T-helper 1 cell treated with Interleukin-12 subunit alpha and Interleukin-12 subunit beta and Interleukin-4 antibody, amounts not matched to agents 30 μg/mL and 1 μg/mL, for 36 hours (primary cell): ENCODE results near the gene PRSS27.
"Not testable (repeated sequence)": the region's sequence is repeated elsewhere in the genome, so short reads cannot be mapped to it uniquely, and the experiment has no call there.

ENCODE experiments used
- H3K27ac Mint-ChIP-seq: one replicate; pipeline ENCODE4 v1.8.0; 2021; ENCODE audit warnings: mild to moderate bottlenecking, mixed read lengths
- H3K27me3 Mint-ChIP-seq: one replicate; pipeline ENCODE4 v1.8.0; 2021; ENCODE audit warnings: low read depth, mixed read lengths
- H3K36me3 Mint-ChIP-seq: one replicate; pipeline ENCODE4 v1.8.0; 2021; ENCODE audit warnings: low read depth, mixed read lengths
- H3K4me1 Mint-ChIP-seq: one replicate; pipeline ENCODE4 v1.8.0; 2021; ENCODE audit warnings: low read depth, mixed read lengths
- H3K4me3 Mint-ChIP-seq: one replicate; pipeline ENCODE4 v1.8.0; 2021; ENCODE audit warnings: mild to moderate bottlenecking, moderate library complexity, mixed read lengths
- H3K9me3 Mint-ChIP-seq: one replicate; pipeline ENCODE4 v1.8.0; 2021; ENCODE audit warnings: mixed read lengths

The PRSS27 gene

GRCh38 chr16:2690852-2691251 lies 29.2 kb downstream of the PRSS27 start:
- peaks cover 14% of the 10 kb centered on the region for H3K4me1 Mint-ChIP-seq
- H3K4me3 Mint-ChIP-seq, result no peak overlapping the region
- no peak overlapping the region for H3K27ac Mint-ChIP-seq
- H3K9me3 Mint-ChIP-seq, result no peaks in the 10 kb centered on the region
- H3K27me3 Mint-ChIP-seq, result no peaks in the 10 kb centered on the region
- H3K36me3 Mint-ChIP-seq, result no peaks in the 10 kb centered on the region

GRCh38 chr16:2689968-2690801 lies 29.8 kb downstream of the PRSS27 start:
- Mint-ChIP-seq H3K9me3 (no peaks in the 10 kb centered on the region), H3K4me1 (peaks cover 16% of the 10 kb centered on the region), H3K27me3 (no peaks in the 10 kb centered on the region), H3K27ac (no peak overlapping the region), H3K4me3 (no peak overlapping the region), H3K36me3 (no peaks in the 10 kb centered on the region)

GRCh38 chr16:2689422-2689821 lies 30.6 kb downstream of the PRSS27 start:
- not testable (repeated sequence) for H3K9me3 Mint-ChIP-seq, H3K4me3 Mint-ChIP-seq, H3K27ac Mint-ChIP-seq, H3K27me3 Mint-ChIP-seq, H3K36me3 Mint-ChIP-seq
- H3K4me1 Mint-ChIP-seq, result peaks cover 18% of the 10 kb centered on the region

GRCh38 chr16:2687531-2688308 lies 32.3 kb downstream of the PRSS27 start:
- Mint-ChIP-seq H3K27ac (peak overlapping the region; percentile 89), H3K9me3 (no peaks in the 10 kb centered on the region), H3K4me3 (peak overlapping the region; percentile 67), H3K36me3 (no peaks in the 10 kb centered on the region), H3K27me3 (no peaks in the 10 kb centered on the region), H3K4me1 (peaks cover 21% of the 10 kb centered on the region)

GRCh38 chr16:2686912-2687507 lies 33.0 kb downstream of the PRSS27 start:
- Mint-ChIP-seq H3K9me3 (no peaks in the 10 kb centered on the region), H3K36me3 (peaks cover 3% of the 10 kb centered on the region), H3K27ac (peak overlapping the region; percentile 89), H3K4me3 (peak overlapping the region; percentile 67), H3K4me1 (peaks cover 24% of the 10 kb centered on the region), H3K27me3 (no peaks in the 10 kb centered on the region)

- not testable (repeated sequence) for H3K9me3 Mint-ChIP-seq, H3K27me3 Mint-ChIP-seq, H3K36me3 Mint-ChIP-seq, H3K4me3 Mint-ChIP-seq, H3K27ac Mint-ChIP-seq
- H3K4me1 Mint-ChIP-seq, result peaks cover 24% of the 10 kb centered on the region
These were observed 33.9 kb downstream of the PRSS27 start for GRCh38 chr16:2686075-2686474.

GRCh38 chr16:2683041-2683440 lies 37.0 kb downstream of the PRSS27 start:
- H3K4me1 Mint-ChIP-seq, result peaks cover 24% of the 10 kb centered on the region
- not testable (repeated sequence) for H3K27me3 Mint-ChIP-seq, H3K9me3 Mint-ChIP-seq, H3K36me3 Mint-ChIP-seq
- peak overlapping the region; percentile 89 for H3K4me3 Mint-ChIP-seq
- peak overlapping the region; percentile 84 for H3K27ac Mint-ChIP-seq

- Mint-ChIP-seq H3K27me3 (no peaks in the 10 kb centered on the region), H3K4me3 (peak within 1 kb of the TSS; percentile 98), H3K9me3 (no peaks in the 10 kb centered on the region), H3K27ac (peak within 1 kb of the TSS; percentile 94), H3K36me3 (peaks cover 5% of the 10 kb centered on the region), H3K4me1 (peaks cover 19% of the 10 kb centered on the region)
These were observed 37.6 kb downstream of the PRSS27 start, which contains the start of gene KCTD5 for GRCh38 chr16:2682209-2683021. TSS of gene KCTD5 (plus strand) at chr16:2682523. CDS start at chr16:2682549, 26 bp downstream.

- H3K4me3 Mint-ChIP-seq, result peak overlapping the region; percentile 28
- not testable (repeated sequence) for H3K27ac Mint-ChIP-seq, H3K27me3 Mint-ChIP-seq, H3K9me3 Mint-ChIP-seq, H3K36me3 Mint-ChIP-seq, H3K4me1 Mint-ChIP-seq
These were observed 39.7 kb downstream of the PRSS27 start for GRCh38 chr16:2680360-2680759.

- not testable (repeated sequence) for H3K27ac Mint-ChIP-seq, H3K9me3 Mint-ChIP-seq, H3K4me3 Mint-ChIP-seq, H3K36me3 Mint-ChIP-seq, H3K27me3 Mint-ChIP-seq, H3K4me1 Mint-ChIP-seq
These were observed 40.1 kb downstream of the PRSS27 start for GRCh38 chr16:2679902-2680301.

GRCh38 chr16:2678206-2678965 lies 41.6 kb downstream of the PRSS27 start:
- not testable (repeated sequence) for H3K27me3 Mint-ChIP-seq, H3K9me3 Mint-ChIP-seq, H3K27ac Mint-ChIP-seq, H3K36me3 Mint-ChIP-seq, H3K4me3 Mint-ChIP-seq, H3K4me1 Mint-ChIP-seq

GRCh38 chr16:2676937-2677336 lies 43.1 kb downstream of the PRSS27 start:
- H3K36me3 Mint-ChIP-seq, H3K9me3 Mint-ChIP-seq, H3K27ac Mint-ChIP-seq, H3K4me1 Mint-ChIP-seq, H3K27me3 Mint-ChIP-seq, H3K4me3 Mint-ChIP-seq: not testable (repeated sequence)

GRCh38 chr16:2675714-2676113 lies 44.3 kb downstream of the PRSS27 start:
- Mint-ChIP-seq H3K4me1 (peaks cover 7% of the 10 kb centered on the region), H3K4me3 (no peak overlapping the region), H3K36me3 (peaks cover 2% of the 10 kb centered on the region), H3K9me3 (no peaks in the 10 kb centered on the region), H3K27me3 (no peaks in the 10 kb centered on the region), H3K27ac (no peak overlapping the region)

GRCh38 chr16:2675021-2675420 lies 45.0 kb downstream of the PRSS27 start:
- no peaks in the 10 kb centered on the region for H3K27me3 Mint-ChIP-seq
- H3K4me3 Mint-ChIP-seq, result no peak overlapping the region
- H3K4me1 Mint-ChIP-seq, result peaks cover 7% of the 10 kb centered on the region
- no peaks in the 10 kb centered on the region for H3K9me3 Mint-ChIP-seq
- H3K36me3 Mint-ChIP-seq, result peaks cover 2% of the 10 kb centered on the region
- no peak overlapping the region for H3K27ac Mint-ChIP-seq
